Gastroesophageal sphincter (tissue), 3 donors: ENCODE measurements around the gene GALNTL6.

ENCODE experiments used
- EP300 ChIP-seq: sonication (generic); formaldehyde crosslinking; IDR thresholded peaks from one replicate; pipeline ENCODE4 v1.6.1; 2017; ENCODE audit warnings: antibody characterized with exemption, mild to moderate bottlenecking
- POLR2A ChIP-seq, 2 donors: fragments of 450-650 bp; IDR thresholded peaks; one replicate each; pipeline ENCODE4 v1.6.1; 2017; ENCODE audit warnings: antibody characterized with exemption in 2 of 2, mild to moderate bottlenecking in 2 of 2, moderate library complexity in 1 of 2
- POLR2AphosphoS5 ChIP-seq: sonication (generic); formaldehyde crosslinking; IDR thresholded peaks from one replicate; pipeline ENCODE4 v1.6.1; 2017; ENCODE audit warnings: antibody characterized with exemption
- TF ChIP-seq, protein P1 (sequence below), 4 experiments: fragments of 200-600 bp in 2 of 4; fragments of 450-650 bp in 2 of 4; sonication (generic) in 1 of 4; IDR thresholded peaks; one replicate each; pipeline ENCODE4 v1.5.1; 2017 to 2019; ENCODE audit warnings: antibody characterized with exemption in 4 of 4, mild to moderate bottlenecking in 2 of 4, moderate library complexity in 2 of 4

DNA sequence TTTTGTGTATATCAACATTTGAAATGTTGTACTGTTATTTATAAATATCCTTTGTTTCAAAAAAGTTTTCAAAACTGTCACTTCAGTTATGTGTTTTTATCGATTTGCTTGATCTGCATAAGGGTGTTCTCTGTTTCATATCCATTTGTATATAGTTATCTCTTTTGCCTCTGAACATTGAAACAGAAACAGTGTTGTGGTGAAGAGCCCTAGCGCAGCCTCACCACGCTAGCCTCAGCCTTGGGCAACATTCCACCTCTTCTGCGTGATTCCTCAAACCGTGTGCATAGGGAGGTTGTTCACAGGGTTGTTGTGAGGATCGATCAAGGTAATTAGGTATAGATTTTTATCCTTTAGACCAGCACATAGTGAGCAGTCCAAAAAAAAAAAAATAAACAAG, 1068.4 kb downstream of the GALNTL6 start:
- TF ChIP-seq, protein P1, sequence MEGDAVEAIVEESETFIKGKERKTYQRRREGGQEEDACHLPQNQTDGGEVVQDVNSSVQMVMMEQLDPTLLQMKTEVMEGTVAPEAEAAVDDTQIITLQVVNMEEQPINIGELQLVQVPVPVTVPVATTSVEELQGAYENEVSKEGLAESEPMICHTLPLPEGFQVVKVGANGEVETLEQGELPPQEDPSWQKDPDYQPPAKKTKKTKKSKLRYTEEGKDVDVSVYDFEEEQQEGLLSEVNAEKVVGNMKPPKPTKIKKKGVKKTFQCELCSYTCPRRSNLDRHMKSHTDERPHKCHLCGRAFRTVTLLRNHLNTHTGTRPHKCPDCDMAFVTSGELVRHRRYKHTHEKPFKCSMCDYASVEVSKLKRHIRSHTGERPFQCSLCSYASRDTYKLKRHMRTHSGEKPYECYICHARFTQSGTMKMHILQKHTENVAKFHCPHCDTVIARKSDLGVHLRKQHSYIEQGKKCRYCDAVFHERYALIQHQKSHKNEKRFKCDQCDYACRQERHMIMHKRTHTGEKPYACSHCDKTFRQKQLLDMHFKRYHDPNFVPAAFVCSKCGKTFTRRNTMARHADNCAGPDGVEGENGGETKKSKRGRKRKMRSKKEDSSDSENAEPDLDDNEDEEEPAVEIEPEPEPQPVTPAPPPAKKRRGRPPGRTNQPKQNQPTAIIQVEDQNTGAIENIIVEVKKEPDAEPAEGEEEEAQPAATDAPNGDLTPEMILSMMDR (IDR thresholded peaks at IDR 0.05) = no peak
- TF ChIP-seq EP300 = no peak
- TF ChIP-seq POLR2A (IDR thresholded peaks at IDR 0.05) = no peak
- no peak for TF ChIP-seq POLR2AphosphoS5
